Skeletal muscle tissue (tissue), 4 donors: Measurements from ENCODE around the gene THNSL1. TPM values are rescaled to one million over a fixed set of nuclear protein-coding genes. Genes with fewer than 3 reads are reported as not detected.

Experiments used
- H3K27ac ChIP-seq: one replicate; pipeline ENCODE4 v1.7.0; 2013; ENCODE audit warnings: mild to moderate bottlenecking, low read depth, low read length, inconsistent platforms
- H3K27me3 ChIP-seq, 3 donors: one replicate each; pipeline ENCODE4 v1.7.0; 2013; ENCODE audit warnings: low read length in 3 of 3; ENCODE audit not compliant: control insufficient read depth in 3 of 3, insufficient read depth in 3 of 3
- H3K36me3 ChIP-seq, 3 donors: one replicate each; pipeline ENCODE4 v1.7.0; 2013; ENCODE audit warnings: low read length in 3 of 3; ENCODE audit not compliant: control insufficient read depth in 3 of 3, insufficient read depth in 3 of 3
- H3K4me1 ChIP-seq, 3 donors: one replicate each; pipeline ENCODE4 v1.7.0; 2013; ENCODE audit warnings: low read length in 3 of 3, mild to moderate bottlenecking in 3 of 3; ENCODE audit not compliant: control insufficient read depth in 3 of 3, insufficient read depth in 3 of 3
- H3K4me3 ChIP-seq, 3 donors: one replicate each; pipeline ENCODE4 v1.7.0; 2013; ENCODE audit warnings: low read length in 3 of 3
- H3K9ac ChIP-seq, 3 donors: one replicate each; pipeline ENCODE4 v1.7.0; 2013; ENCODE audit warnings: low read length in 3 of 3, mild to moderate bottlenecking in 3 of 3, moderate library complexity in 2 of 3, low read depth in 1 of 3
- H3K9me3 ChIP-seq, 3 donors: one replicate each; pipeline ENCODE4 v1.7.0; 2013; ENCODE audit warnings: low read length in 3 of 3; ENCODE audit not compliant: control insufficient read depth in 3 of 3
- total RNA-seq: library from RNA; depleted of rRNA; stranded (reverse); fragments of >200 nt; gene quantifications from one replicate; pipeline ENCODE4 v1.2.3, GENCODE V29; 2014
- donor health status: Osteomylitis.

THNSL1 gene
- total RNA-seq, 1 donor from 2014 or later = 6.8 TPM

GRCh38 chr10:25026463-25026862, 10.1 kb downstream of the THNSL1 start:
- H3K9ac ChIP-seq = no peak overlapping the region
- H3K4me3 ChIP-seq = no peak overlapping the region
- H3K4me1 ChIP-seq = peaks cover 0 to 2% (median 0%) of the 10 kb centered on the region in 3 donors
- H3K27ac ChIP-seq = no peak overlapping the region
- no peaks in the 10 kb centered on the region for H3K27me3 ChIP-seq
- no peaks in the 10 kb centered on the region for H3K9me3 ChIP-seq
- H3K36me3 ChIP-seq = no peaks in the 10 kb centered on the region

GRCh38 chr10:25028711-25029110, 12.3 kb downstream of the THNSL1 start:
- Histone ChIP-seq H3K27me3 (no peaks in the 10 kb centered on the region), H3K4me1 (peaks cover 0 to 2% (median 0%) of the 10 kb centered on the region in 3 donors), H3K9me3 (no peaks in the 10 kb centered on the region), H3K9ac (no peak overlapping the region), H3K4me3 (no peak overlapping the region), H3K36me3 (no peaks in the 10 kb centered on the region), H3K27ac (no peak overlapping the region)

- no peaks in the 10 kb centered on the region for H3K27me3 ChIP-seq
- no peaks in the 10 kb centered on the region for H3K9me3 ChIP-seq
- H3K27ac ChIP-seq = no peak overlapping the region
- no peak overlapping the region for H3K4me3 ChIP-seq
- H3K9ac ChIP-seq = no peak overlapping the region
- no peaks in the 10 kb centered on the region for H3K36me3 ChIP-seq
- no peaks in the 10 kb centered on the region for H3K4me1 ChIP-seq
Observed at GRCh38 chr10:25029519-25029918, 13.1 kb downstream of the THNSL1 start.

- H3K4me3 ChIP-seq = no peak overlapping the region
- H3K4me1 ChIP-seq = no peaks in the 10 kb centered on the region
- H3K9ac ChIP-seq = no peak overlapping the region
- no peak overlapping the region for H3K27ac ChIP-seq
- no peaks in the 10 kb centered on the region for H3K36me3 ChIP-seq
- H3K27me3 ChIP-seq = peaks cover 0 to 2% (median 0%) of the 10 kb centered on the region in 3 donors
- H3K9me3 ChIP-seq = no peaks in the 10 kb centered on the region
Observed at GRCh38 chr10:25036381-25036780, 20.0 kb downstream of the THNSL1 start.

GRCh38 chr10:25038325-25038724, 21.9 kb downstream of the THNSL1 start:
- Histone ChIP-seq H3K27ac (no peak overlapping the region), H3K9ac (no peak overlapping the region), H3K4me3 (no peak overlapping the region), H3K4me1 (no peaks in the 10 kb centered on the region), H3K36me3 (no peaks in the 10 kb centered on the region), H3K27me3 (peaks cover 0 to 2% (median 0%) of the 10 kb centered on the region in 3 donors), H3K9me3 (no peaks in the 10 kb centered on the region)

- no peaks in the 10 kb centered on the region for H3K36me3 ChIP-seq
- H3K27ac ChIP-seq = no peak overlapping the region
- H3K9ac ChIP-seq = no peak overlapping the region
- H3K9me3 ChIP-seq = no peaks in the 10 kb centered on the region
- no peaks in the 10 kb centered on the region for H3K4me1 ChIP-seq
- H3K4me3 ChIP-seq = no peak overlapping the region
- peaks cover 0 to 2% (median 0%) of the 10 kb centered on the region in 3 donors for H3K27me3 ChIP-seq
Observed at GRCh38 chr10:25039531-25039930, 23.1 kb downstream of the THNSL1 start.

GRCh38 chr10:25046641-25047040, 30.2 kb downstream of the THNSL1 start:
- Histone ChIP-seq H3K4me1 (no peaks in the 10 kb centered on the region), H3K27me3 (no peaks in the 10 kb centered on the region), H3K27ac (no peak overlapping the region), H3K36me3 (no peaks in the 10 kb centered on the region), H3K4me3 (no peak overlapping the region), H3K9ac (no peak overlapping the region), H3K9me3 (no peaks in the 10 kb centered on the region)

GRCh38 chr10:25047088-25047487, 30.7 kb downstream of the THNSL1 start:
- H3K4me3 ChIP-seq = no peak overlapping the region
- H3K4me1 ChIP-seq = no peaks in the 10 kb centered on the region
- peak overlapping the region; percentile 29 for H3K27ac ChIP-seq
- no peaks in the 10 kb centered on the region for H3K27me3 ChIP-seq
- H3K36me3 ChIP-seq = no peaks in the 10 kb centered on the region
- H3K9ac ChIP-seq = no peak overlapping the region
- no peaks in the 10 kb centered on the region for H3K9me3 ChIP-seq

- no peak overlapping the region for H3K9ac ChIP-seq
Observed at GRCh38 chr10:25047591-25048301, 31.3 kb downstream of the THNSL1 start.

GRCh38 chr10:25048450-25048849, 32.0 kb downstream of the THNSL1 start:
- no peak overlapping the region for H3K9ac ChIP-seq
- no peaks in the 10 kb centered on the region for H3K27me3 ChIP-seq
- no peaks in the 10 kb centered on the region for H3K4me1 ChIP-seq
- H3K27ac ChIP-seq = no peak overlapping the region
- no peaks in the 10 kb centered on the region for H3K36me3 ChIP-seq
- H3K4me3 ChIP-seq = no peak overlapping the region
- no peaks in the 10 kb centered on the region for H3K9me3 ChIP-seq

More at GRCh38 chr10:25047591-25048301, 31.3 kb downstream of the THNSL1 start:
- Histone ChIP-seq H3K4me1 (no peaks in the 10 kb centered on the region), H3K27me3 (no peaks in the 10 kb centered on the region), H3K27ac (peak overlapping the region; percentile 29), H3K9me3 (no peaks in the 10 kb centered on the region), H3K36me3 (no peaks in the 10 kb centered on the region), H3K4me3 (no peak overlapping the region)
